EH (cell line): Measurements from ENCODE around the gene MYL3.

Experiments used
- DNase-seq: peaks from one replicate; pipeline ENCODE4 v3.0.0-alpha.2; 2015; ENCODE audit warnings: low read depth

MYL3 gene

GRCh38 chr3:46899151-46900006, 36.1 kb upstream of the MYL3 start:
- no peak for DNase-seq

DNA sequence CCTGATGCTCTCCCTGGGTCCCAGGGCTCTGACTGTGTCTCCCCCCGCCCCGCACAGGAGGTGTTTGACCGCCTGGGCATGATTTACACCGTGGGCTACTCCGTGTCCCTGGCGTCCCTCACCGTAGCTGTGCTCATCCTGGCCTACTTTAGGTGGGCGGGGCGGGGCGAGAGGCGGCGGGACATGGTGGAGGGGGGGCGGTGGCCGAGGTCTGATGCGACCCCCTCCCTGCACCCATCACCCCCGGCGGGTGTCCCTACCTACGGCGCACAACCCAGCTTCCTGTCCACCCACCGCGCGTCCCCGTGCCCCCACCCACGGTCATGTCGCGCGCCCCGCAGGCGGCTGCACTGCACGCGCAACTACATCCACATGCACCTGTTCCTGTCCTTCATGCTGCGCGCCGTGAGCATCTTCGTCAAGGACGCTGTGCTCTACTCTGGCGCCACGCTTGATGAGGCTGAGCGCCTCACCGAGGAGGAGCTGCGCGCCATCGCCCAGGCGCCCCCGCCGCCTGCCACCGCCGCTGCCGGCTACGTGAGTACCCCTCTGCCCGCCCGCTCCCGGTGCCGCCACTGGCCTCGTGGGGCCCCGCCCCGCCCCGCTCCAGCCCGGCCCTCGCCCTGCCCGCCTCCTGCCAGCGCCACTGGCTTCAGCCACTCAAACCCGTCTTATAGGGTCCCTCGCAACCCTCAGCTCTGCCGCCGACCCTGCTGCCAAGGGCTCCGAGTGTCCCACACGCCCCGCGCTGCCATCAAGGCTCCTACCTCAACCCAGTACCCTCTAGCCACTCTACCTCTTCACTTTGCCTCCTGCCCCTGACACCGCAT, 35.3 kb upstream of the MYL3 start:
- DNase-seq: no peak

DNA sequence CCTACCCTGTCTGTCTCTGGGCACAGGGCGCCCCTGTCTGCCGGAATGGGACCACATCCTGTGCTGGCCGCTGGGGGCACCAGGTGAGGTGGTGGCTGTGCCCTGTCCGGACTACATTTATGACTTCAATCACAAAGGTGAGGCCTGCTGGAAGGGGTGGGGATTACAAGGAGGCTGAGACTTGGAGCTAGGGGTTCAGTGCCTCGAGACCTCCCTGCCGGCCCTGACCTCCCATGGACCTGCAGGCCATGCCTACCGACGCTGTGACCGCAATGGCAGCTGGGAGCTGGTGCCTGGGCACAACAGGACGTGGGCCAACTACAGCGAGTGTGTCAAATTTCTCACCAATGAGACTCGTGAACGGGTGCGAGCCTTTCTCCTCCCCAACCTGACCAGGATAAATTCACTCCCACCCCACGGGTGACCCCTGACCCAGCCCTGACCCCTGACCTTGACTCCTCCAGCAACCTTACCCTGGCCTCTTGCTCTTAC, 34.6 kb upstream of the MYL3 start:
- no peak for DNase-seq

DNA sequence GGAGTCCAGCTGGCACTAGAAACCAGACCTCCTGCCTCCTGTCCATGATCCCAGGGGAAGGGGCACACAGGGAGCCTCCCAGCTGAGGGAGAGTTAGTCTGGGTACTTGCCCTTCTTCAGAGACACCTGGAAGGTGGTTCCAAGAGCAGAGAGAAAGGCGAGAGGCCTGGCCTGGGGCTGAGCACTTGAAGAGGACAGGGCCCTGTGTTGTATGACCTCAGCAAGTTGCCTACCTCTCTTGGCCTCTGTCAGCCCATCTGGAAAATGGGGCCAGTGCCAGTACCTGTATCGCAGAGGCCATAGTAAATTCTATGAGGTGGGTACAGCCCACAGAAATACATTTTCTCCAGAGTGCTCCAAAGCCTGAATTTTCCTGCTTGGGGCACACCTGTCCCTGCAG, 33.8 kb upstream of the MYL3 start:
- no peak for DNase-seq

DNA sequence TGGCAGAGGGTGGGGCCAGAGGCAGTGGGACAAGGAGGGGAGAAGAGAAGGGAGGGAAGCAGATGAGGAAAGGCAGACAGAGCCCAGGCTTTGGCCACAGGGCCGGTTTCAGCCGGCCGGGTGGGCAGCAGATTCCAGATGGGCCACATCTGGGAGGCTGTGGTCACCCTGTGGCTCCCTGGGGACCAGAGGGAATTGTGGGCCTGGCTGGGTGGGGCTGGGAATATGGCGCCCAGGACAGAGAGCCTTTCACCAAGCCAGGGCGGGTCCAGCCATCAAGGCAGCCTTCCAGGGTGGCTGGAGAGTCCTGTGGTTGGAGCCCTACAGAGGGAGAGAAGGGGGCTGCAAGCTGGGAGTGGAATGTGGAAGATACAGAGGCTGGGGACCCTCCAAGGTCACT, 33.1 kb upstream of the MYL3 start:
- no peak for DNase-seq

GRCh38 chr3:46895761-46896160, 32.5 kb upstream of the MYL3 start:
- DNase-seq: no peak

- peak; percentile 57 for DNase-seq
Observed at GRCh38 chr3:46895204-46895660, 32.0 kb upstream of the MYL3 start.

DNA sequence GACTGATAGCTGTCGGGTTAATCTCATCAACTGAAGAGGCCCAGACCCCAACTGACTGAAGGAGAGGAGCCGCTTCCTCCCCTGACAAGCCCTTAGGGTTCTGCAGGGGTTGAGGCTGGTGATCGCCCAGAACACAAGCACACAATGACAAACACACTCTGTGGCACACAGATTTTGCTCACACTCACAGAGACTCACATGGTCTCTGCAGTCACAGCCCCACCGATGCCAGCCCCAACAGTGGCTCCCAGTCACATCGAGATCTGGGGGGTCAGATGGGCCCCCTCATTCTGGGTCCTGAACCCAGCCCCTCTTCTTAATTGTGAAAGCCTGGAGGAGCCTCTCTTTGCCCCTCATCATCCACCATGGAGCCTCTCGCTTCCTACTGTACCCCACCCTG, 31.0 kb upstream of the MYL3 start:
- no peak for DNase-seq

DNA sequence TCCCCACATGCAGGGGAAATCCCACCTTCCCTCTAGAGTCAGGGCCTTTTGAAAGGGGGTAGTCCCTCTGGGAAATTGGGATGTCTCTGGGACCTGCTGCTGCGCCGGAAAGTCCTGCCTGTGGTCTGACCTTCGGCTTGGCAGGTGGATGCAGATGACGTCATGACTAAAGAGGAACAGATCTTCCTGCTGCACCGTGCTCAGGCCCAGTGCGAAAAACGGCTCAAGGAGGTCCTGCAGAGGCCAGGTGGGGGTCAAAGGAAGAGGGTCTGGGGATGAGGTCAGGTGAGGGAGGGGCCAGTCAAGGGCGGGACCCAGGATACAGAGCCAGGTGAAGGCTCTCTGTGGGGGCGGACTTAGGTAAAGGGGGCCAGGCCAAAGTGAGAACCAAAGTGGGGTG, 30.5 kb upstream of the MYL3 start:
- no peak for DNase-seq

GRCh38 chr3:46893146-46893748, 30.0 kb upstream of the MYL3 start:
- no peak for DNase-seq

GRCh38 chr3:46892285-46893145, 29.3 kb upstream of the MYL3 start:
- DNase-seq: peak; percentile 86

DNA sequence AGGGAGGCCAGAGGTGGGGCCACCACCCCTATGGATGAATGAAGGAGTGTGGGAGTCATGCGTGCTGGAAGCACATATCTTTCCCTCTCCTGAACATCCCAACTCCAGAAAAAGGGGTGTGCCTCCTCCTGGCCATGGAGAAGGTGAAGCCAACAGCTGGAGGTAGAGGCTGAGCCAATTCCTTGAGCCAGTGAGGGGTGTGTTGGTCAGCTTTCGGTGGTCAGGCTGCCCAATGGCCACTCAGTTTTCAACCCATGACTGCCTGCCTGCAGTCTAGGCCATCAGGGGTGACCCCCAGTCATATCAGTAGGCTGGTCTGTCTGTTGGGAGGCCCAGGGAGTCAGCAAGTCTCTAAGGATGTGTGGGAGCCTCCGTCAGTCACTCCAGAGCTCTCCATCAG, 27.9 kb upstream of the MYL3 start:
- DNase-seq: no peak

DNA sequence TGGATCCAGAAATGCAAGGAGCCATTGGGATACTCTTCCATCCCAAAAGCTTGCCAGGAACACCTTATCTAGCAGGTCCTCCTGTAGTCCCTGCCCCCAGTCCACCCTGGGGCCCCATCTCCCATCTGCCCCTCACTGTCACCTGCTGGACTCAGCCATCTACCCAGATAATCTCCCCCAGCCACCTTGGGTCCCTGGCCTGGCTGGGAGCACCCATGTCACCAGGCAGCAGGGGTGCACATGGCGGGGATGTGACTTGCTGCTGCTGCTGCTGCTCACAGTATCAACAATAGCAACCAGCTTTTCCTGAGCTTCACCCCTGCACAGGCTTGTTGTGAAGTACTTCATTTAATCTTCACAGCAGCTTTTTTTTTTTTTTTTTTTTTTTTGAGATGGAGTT, 26.9 kb upstream of the MYL3 start:
- DNase-seq: no peak

DNA sequence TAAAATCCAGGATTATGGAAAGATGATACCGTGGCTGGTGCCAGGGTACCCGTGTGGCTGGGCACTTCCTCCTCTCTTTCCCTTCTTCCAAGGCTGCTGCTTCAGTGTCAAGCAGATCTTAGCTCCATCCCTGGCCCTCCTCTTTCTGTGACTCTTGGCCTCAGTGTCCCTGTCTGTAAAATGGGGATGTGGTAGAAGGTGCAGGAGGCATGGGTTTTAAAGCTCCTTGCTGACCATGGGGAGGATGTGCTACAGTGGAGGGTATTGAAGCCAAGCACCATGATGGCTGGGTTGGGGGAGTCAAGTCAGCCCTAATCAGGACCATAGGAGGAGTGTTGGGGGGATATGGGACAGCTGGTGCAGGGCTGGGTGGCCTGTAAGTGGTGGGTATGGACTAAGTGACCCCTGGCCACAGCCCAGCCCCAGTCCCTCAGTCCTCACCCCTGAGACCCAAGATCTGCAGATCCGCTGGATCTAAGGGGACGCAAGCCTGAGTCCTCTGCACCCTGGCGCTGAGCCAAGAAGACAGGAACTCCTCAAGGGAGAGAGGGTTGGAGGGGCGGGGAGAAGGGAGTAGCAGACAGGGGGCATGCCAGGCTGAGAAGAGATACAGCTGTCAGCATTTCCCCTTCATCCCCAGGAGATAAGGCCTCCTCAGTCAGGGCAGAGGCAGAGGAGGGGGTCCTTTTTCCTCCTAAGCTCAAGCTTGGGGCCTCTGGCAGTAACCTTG, 26.3 kb upstream of the MYL3 start:
- no peak for DNase-seq

DNA sequence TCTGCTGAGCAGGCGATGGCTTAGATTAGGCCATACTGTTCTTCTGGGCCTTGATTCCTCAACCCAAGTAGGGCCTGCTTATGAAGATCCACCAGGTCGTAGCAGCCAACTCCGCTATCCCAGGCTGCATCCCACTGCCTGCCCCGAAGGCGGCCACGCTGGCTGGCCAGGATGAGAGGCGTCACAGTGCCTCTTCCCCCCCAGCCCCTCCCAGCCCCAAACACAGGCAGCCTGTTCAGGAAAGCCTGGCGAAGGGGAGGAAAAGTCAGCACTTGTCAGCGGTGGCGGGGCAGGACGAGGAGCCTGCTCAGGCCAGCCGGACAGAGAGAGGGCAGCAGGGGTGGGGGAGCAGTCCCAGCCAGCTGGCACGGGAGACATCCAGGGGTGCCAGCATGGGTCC, 25.5 kb upstream of the MYL3 start:
- DNase-seq: no peak

DNA sequence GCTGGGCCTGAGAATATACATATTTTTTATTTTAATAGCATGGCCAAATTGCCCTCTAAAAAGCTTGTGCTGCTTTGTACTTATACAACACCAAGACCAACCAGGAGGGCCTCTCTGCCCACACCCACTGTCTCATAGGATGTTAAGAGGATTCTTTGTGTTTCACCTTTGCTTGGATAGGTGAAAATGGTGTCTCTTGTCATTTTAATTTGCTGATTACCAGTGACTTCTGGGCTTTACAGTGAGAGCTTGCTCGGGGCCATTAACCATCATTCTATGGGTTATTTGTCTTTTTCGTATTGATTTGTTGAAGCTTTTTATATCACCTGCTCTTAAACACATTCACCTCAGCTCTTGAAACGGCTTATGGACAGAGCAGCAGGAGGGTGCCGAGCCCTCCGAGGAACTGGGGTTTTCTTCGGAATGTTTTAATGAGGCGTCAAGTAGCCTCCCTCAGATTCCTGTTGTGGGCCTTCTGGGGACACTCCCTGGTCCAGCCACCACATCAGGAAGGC, 24.8 kb upstream of the MYL3 start:
- DNase-seq: no peak

GRCh38 chr3:46885612-46886011, 22.4 kb upstream of the MYL3 start:
- DNase-seq: no peak

GRCh38 chr3:46884929-46885328, 21.7 kb upstream of the MYL3 start:
- DNase-seq: no peak

DNA sequence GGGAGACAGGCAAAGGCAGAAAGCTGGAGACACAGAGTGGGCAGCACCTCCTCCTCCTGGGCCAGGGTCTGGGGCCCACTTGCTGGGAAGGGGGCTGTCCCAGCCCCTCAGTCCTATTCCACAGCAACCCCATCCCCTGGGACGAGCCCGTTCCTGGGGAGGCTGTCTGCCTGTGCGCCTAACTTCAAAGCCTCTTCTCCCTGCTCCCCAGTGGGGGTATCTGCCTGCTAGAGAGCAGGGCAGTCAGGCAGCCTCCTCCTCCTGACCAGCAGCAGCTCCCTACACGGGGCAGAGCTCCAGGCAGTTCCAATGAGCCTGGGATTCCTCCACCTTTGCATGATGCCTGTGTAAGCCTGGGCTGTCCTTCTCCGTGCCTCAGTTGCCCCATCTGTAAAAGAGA, 21.2 kb upstream of the MYL3 start:
- no peak for DNase-seq

DNA sequence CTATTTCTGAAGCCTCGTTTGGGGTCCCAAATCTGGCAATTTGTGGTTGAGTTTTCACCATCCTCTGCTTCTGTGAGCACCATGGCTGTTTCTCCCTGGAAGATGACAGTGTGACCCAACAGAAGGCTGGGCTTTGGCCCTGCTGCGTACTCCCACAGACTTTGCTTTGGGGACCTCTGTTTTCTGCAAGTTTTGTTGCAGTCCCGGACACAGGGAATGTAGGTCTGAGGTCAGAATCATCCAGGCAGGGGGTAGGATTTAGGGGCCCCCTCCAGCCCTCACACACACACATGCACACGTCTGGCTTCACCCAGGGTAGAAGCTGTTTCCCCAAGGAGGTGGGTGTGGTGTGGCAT, 20.6 kb upstream of the MYL3 start:
- no peak for DNase-seq
